ENCODE measurements around the gene SLC24A4.

The SLC24A4 gene

GRCh38 chr14:92460541-92460915, 137.6 kb downstream of the SLC24A4 start:
- no peak for DNase-seq

- DNase-seq = no peak
Measured at GRCh38 chr14:92460916-92461579, 138.1 kb downstream of the SLC24A4 start.

- DNase-seq = no peak
Measured at GRCh38 chr14:92461891-92462290, 138.9 kb downstream of the SLC24A4 start.

- no peak for DNase-seq
Measured at GRCh38 chr14:92462568-92462967, 139.6 kb downstream of the SLC24A4 start.

GRCh38 chr14:92463141-92463540, 140.2 kb downstream of the SLC24A4 start:
- DNase-seq = no peak

GRCh38 chr14:92464156-92464555, 141.2 kb downstream of the SLC24A4 start:
- no peak for DNase-seq

- no peak for DNase-seq
Measured at GRCh38 chr14:92464716-92465115, 141.8 kb downstream of the SLC24A4 start.

GRCh38 chr14:92465353-92466055, 142.5 kb downstream of the SLC24A4 start:
- no peak for DNase-seq

GRCh38 chr14:92466059-92466458, 143.1 kb downstream of the SLC24A4 start:
- DNase-seq = no peak

GRCh38 chr14:92469515-92469914, 146.6 kb downstream of the SLC24A4 start:
- DNase-seq = no peak

GRCh38 chr14:92470215-92470614, 147.2 kb downstream of the SLC24A4 start:
- DNase-seq = no peak

GRCh38 chr14:92470811-92471210, 147.8 kb downstream of the SLC24A4 start:
- no peak for DNase-seq

- DNase-seq = no peak
Measured at GRCh38 chr14:92471919-92472318, 149.0 kb downstream of the SLC24A4 start.

- no peak for DNase-seq
Measured at GRCh38 chr14:92472860-92473259, 149.9 kb downstream of the SLC24A4 start.

GRCh38 chr14:92473261-92473968, 150.4 kb downstream of the SLC24A4 start:
- DNase-seq = no peak

- no peak for DNase-seq
Measured at GRCh38 chr14:92473969-92474535, 151.1 kb downstream of the SLC24A4 start.

GRCh38 chr14:92475037-92475436, 152.1 kb downstream of the SLC24A4 start:
- no peak for DNase-seq

- no peak for DNase-seq
Measured at GRCh38 chr14:92475451-92476187, 152.7 kb downstream of the SLC24A4 start.

- no peak for DNase-seq
Measured at GRCh38 chr14:92480856-92481255, 157.9 kb downstream of the SLC24A4 start.

GRCh38 chr14:92481386-92481785, 158.4 kb downstream of the SLC24A4 start:
- DNase-seq = no peak

- DNase-seq = no peak
Measured at GRCh38 chr14:92481811-92482555, 159.0 kb downstream of the SLC24A4 start.

Measured in effector CD8-positive, alpha-beta T cell (primary cell).